Stimulated activated CD4-positive, alpha-beta T cell treated with anti-CD3 and anti-CD28 coated beads, Interleukin-4, amount 100 ng/mL, for 1 hour (primary cell): ENCODE data around the gene NTN1.
A peak's percentile ranks its signal among the peaks of the same experiment; 100 is the strongest.

ENCODE experiments used
- DNase-seq: peaks from one replicate; pipeline ENCODE4 v3.0.0-alpha.2; 2020

NTN1 gene

GRCh38 chr17:9220398-9221146, 199.3 kb downstream of the NTN1 start:
- DNase-seq, result no peak

- DNase-seq, result no peak
Observed at GRCh38 chr17:9221147-9221921, 200.0 kb downstream of the NTN1 start.

DNA sequence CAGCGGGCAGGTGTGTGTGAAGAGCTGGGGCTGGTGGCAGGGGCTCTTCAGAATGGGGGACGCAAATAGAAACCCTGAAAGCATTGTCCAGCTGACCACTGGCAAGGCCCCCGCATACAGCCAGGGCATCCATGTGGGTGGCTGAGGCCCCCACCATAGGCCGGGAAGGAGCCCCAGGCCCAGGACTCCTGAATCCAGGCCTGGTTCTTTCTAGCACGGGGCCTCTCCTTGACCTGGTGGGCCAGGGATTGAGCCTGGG, 200.5 kb downstream of the NTN1 start:
- DNase-seq, result no peak

GRCh38 chr17:9223531-9223930, 202.2 kb downstream of the NTN1 start:
- DNase-seq, result no peak

GRCh38 chr17:9224485-9224884, 203.2 kb downstream of the NTN1 start:
- DNase-seq, result no peak

DNA sequence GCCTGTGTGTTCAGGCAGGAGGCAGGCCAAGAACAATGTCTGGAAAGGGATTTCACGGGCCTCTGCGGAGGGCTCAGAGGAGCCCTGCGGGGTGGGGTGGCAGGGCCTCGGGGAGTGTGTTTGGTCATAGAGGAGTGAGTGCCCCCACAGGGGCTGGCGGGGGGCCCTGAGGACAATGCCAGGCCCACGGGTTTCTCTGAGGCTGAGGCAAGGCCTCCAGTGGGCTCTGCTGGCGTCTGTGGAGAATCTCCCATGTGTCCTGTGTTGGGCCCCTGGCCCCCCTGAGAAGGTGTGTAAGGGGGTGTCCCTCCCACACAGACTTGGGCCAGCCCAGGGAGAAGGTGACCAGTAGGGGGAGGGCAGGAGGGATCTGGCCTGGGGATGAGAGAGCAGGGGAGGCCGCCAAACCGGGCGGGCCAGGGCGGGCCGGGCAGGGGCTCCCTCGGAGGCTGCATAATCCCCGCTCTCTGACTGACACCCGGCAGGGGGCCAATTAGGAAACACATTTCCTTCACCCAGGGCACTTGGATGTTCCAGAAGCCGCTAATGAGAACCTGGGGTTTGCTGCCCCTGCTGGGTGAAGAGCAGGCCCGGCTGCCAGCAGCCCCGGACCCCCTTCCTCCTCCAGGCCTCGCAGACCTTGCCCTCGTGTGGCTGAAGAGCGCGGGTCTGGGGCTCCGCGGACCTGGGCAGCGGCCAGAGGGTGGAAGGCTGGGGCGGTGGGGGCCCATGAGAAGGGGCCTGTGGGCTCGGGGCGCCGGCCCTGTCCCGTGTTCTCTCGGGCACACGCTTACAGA, 204.2 kb downstream of the NTN1 start:
- no peak for DNase-seq

DNA sequence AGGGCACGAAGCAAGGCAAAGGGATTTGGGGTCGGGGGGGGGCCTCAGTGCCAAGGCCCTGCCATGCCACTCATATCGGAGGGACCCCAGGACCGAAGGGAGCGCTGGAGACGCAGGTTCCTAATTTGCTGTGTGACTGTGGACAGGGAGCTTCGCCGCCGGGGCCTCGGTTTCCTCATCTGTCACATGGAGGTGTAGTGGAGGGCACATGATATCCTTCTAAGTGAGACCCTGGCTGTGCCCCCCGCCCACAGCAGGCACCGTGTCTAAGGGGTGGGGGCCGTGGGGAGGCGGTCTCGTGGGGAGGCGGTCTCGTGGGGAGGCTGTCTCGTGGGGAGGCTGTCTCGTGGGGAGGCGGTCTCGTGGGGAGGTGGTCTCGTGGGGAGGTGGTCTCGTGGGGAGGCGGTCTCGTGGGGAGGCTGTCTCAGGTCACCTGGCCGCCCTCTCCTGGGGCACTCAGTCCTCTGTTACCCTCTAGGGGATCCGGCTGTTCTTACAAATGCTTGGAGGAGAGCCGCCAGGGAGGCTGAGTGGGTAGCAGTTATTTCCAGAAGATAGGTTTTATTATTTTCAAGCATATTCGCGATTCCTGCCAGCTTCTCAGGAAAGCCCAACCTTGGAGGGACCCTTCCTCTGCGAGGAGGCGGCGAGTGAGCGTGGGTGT, 205.0 kb downstream of the NTN1 start:
- no peak for DNase-seq

- DNase-seq, result peak; percentile 30
Observed at GRCh38 chr17:9226794-9227135, 205.5 kb downstream of the NTN1 start.

GRCh38 chr17:9227819-9228407, 206.6 kb downstream of the NTN1 start:
- DNase-seq, result no peak

GRCh38 chr17:9228408-9229159, 207.3 kb downstream of the NTN1 start:
- no peak for DNase-seq

DNA sequence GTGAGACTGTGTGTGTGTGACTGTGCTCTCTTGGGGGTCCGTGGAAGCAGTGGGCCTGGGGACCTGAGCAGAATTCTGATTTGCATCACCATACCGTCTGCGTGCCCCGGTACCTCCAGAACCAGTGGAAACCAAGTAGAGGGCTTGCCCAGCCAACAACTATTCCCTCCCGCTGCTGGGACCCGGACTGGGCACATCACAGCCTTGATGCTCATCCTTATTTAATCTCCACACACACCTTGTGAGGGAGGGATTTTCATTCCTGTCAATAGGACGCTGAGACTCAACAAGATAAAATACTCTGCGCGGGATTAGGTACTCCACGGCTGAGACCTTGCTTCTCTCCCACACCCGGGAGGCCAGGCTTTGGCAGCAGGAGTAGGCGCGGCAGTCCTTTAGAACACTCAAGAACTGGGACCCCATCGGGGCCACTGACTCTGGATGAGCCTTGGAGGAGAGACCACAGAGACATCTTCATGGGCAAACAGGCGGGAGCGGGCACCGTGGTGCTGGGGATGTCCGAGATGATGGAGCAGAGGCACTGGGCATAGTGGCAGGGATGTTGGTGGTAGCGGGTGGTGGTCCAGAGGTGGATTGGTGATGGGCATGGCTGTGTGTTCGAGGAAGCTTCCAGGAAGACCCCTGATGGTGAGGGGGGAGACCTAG, 208.0 kb downstream of the NTN1 start:
- no peak for DNase-seq

- DNase-seq, result no peak
Observed at GRCh38 chr17:9229826-9230201, 208.5 kb downstream of the NTN1 start.

GRCh38 chr17:9230346-9230745, 209.0 kb downstream of the NTN1 start:
- no peak for DNase-seq

DNA sequence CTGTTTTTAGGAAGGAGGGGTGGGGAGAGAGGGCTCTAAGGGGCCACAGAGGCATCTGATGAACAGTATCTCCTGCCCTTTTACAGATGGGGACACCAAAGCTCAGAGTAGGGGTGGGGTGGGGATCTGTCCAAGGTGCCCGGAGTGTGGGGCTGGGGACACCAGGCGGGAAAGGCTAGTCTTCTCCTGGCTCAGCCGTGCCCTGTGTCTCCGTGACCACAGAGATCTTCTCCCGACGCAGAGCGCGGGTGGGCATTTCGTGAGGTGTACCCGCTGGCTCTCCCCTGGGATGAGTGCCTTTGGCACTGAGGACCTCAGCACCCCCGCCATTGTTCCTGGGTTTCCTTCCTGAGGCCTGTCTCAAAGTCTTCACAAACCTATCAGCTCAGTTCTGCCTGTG, 209.6 kb downstream of the NTN1 start:
- DNase-seq, result no peak

DNA sequence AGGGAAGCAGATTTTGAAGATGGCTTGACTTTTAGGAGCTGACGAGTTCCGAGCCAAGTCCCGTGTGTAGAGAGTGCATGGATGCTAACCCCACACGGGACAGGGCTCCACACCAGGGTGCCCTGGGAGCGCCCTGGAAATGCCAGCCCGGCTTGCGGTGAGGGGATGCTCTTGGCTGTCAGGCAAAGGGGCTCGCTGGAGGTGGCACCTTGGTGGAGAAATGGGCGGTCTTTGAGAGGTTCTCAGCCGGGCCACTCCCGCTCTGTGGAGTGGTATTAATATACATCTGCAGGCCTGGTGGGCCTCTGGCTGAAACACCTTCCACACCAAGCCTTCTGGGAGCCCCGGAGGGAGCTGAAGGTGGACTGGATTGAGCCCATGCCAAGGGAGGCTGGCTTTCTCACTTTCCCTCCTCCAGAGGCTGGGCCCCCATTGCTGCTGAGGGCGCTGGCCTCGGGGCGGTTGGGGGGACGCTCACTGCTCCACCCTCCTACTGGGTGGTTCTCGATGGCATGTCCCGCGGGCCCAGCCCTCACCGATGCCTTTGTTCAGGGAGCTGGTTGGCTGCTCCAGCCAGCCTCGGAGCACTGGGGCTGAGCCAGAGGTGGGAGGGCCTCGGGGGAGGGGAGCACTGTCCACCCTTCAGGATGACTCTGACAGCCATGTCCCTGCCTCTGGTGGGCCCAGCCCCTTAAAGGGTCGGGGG, 210.3 kb downstream of the NTN1 start:
- DNase-seq, result no peak

DNA sequence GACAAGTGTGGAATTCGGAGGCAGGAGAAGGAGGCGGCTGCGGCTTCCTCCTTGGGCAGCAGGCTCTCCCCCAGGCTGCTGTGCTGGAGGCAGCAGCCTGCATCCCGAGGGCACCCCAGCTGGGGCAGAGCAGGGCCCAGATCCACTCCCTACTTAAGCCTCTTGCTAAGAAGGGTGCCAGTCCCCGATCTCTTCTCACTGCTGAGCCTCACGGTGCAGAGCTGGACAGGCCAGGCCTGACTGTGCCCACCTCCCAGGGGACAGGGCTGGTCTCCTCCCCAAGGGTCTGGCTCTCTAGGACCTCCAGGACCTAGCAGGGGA, 210.8 kb downstream of the NTN1 start:
- DNase-seq, result no peak

GRCh38 chr17:9232591-9233270, 211.4 kb downstream of the NTN1 start:
- DNase-seq, result no peak

GRCh38 chr17:9233271-9233599, 211.9 kb downstream of the NTN1 start:
- no peak for DNase-seq

GRCh38 chr17:9233761-9234160, 212.5 kb downstream of the NTN1 start:
- DNase-seq, result no peak

DNA sequence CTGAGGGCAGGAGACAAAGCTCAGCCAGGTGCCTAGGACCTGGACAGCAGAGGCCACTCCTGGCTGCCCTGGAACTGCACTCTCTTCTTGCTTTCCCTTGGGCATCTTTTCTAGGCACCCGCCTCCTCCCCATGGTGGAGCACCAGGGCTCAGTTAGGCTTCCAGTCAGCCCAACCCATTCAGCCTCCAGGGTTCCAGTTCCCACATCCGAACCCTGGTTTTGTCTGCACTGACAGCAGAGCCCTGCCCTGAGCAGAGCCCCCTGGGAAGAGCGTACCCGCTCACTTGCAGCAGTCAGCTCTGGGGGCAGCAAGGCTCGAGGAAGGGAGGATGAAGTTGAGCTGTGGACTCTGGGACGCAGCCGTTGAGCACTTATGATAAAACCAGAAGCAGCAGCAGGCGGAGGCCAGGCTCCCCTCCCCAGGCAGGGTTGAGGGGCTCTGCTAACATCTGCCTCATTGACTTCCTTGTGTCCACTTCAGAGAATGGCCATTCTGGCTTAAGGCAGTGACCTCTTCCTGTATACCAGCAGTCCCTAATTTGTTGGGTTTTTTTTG, 213.2 kb downstream of the NTN1 start:
- no peak for DNase-seq

DNA sequence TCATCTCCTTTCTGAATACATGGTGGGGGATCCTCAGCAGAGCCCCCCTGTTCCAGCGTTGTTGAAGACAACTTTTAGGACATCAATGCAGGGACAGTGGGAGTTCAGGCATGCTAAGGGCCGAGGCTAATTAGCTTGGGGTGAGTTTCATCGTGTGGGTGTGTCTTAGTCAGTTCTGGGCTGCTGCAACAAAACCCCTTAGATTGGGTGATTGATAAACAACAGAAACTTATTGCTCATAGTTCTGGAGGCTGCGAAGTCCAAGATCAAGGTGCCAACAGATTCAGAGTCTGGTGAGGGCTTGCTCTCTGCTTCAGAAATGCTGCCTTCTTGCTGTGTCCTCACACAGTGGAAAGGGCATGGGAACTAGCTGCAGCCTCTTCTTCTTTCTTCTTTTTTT, 214.0 kb downstream of the NTN1 start:
- DNase-seq, result no peak
